Measurements from ENCODE around the gene MT4.

MT4 gene

GRCh38 chr16:56610017-56610608, 45.2 kb downstream of the MT4 start:
- H3K4me1 ChIP-seq (ENCODE audit: control insufficient read depth, insufficient read depth, low read length) = peaks cover 52% of the 10 kb centered on the region
- H3K36me3 ChIP-seq (ENCODE audit: control insufficient read depth in 2 of 2, insufficient read depth in 2 of 2, low read length in 2 of 2) = no peaks in the 10 kb centered on the region
- H3K27ac ChIP-seq (ENCODE audit: low read length) = peak overlapping the region; percentile 94
- peak overlapping the region; percentile 56 to 80 for H3K9ac ChIP-seq (ENCODE audit: low read length in 2 of 2)
- peak overlapping the region; percentile 84 to 88 for H3K4me3 ChIP-seq (ENCODE audit: low read length in 2 of 2)
- no peaks in the 10 kb centered on the region for H3K9me3 ChIP-seq (ENCODE audit: control insufficient read depth in 2 of 2, low read length in 2 of 2)
- H3K27me3 ChIP-seq (ENCODE audit: control insufficient read depth in 1 of 2, insufficient read depth in 2 of 2, low read length in 2 of 2) = no peaks in the 10 kb centered on the region

GRCh38 chr16:56610609-56611111, 45.8 kb downstream of the MT4 start:
- peak overlapping the region in 1 of 2 donors; percentile 55 for H3K9ac ChIP-seq (ENCODE audit: low read length in 2 of 2)
- H3K36me3 ChIP-seq (ENCODE audit: control insufficient read depth in 2 of 2, insufficient read depth in 2 of 2, low read length in 2 of 2) = no peaks in the 10 kb centered on the region
- peak overlapping the region in 1 of 2 donors; percentile 88 for H3K4me3 ChIP-seq (ENCODE audit: low read length in 2 of 2)
- no peaks in the 10 kb centered on the region for H3K27me3 ChIP-seq (ENCODE audit: control insufficient read depth in 1 of 2, insufficient read depth in 2 of 2, low read length in 2 of 2)
- H3K9me3 ChIP-seq (ENCODE audit: control insufficient read depth in 2 of 2, low read length in 2 of 2) = no peaks in the 10 kb centered on the region
- H3K27ac ChIP-seq (ENCODE audit: low read length) = peak overlapping the region; percentile 94
- H3K4me1 ChIP-seq (ENCODE audit: control insufficient read depth, insufficient read depth, low read length) = peaks cover 52% of the 10 kb centered on the region

- peaks cover 47% of the 10 kb centered on the region for H3K4me1 ChIP-seq (ENCODE audit: control insufficient read depth, insufficient read depth, low read length)
- no peaks in the 10 kb centered on the region for H3K27me3 ChIP-seq (ENCODE audit: control insufficient read depth in 1 of 2, insufficient read depth in 2 of 2, low read length in 2 of 2)
- H3K4me3 ChIP-seq (ENCODE audit: low read length in 2 of 2) = peak overlapping the region in 1 of 2 donors; percentile 29
- peak overlapping the region; percentile 94 for H3K27ac ChIP-seq (ENCODE audit: low read length)
- H3K36me3 ChIP-seq (ENCODE audit: control insufficient read depth in 2 of 2, insufficient read depth in 2 of 2, low read length in 2 of 2) = no peaks in the 10 kb centered on the region
- H3K9ac ChIP-seq (ENCODE audit: low read length in 2 of 2) = no peak overlapping the region
- no peaks in the 10 kb centered on the region for H3K9me3 ChIP-seq (ENCODE audit: control insufficient read depth in 2 of 2, low read length in 2 of 2)
Observed at GRCh38 chr16:56611281-56611833, 46.5 kb downstream of the MT4 start.

- no peaks in the 10 kb centered on the region for H3K27me3 ChIP-seq (ENCODE audit: control insufficient read depth in 1 of 2, insufficient read depth in 2 of 2, low read length in 2 of 2)
- H3K36me3 ChIP-seq (ENCODE audit: control insufficient read depth in 2 of 2, insufficient read depth in 2 of 2, low read length in 2 of 2) = no peaks in the 10 kb centered on the region
- H3K4me3 ChIP-seq (ENCODE audit: low read length in 2 of 2) = no peak overlapping the region
- peaks cover 48% of the 10 kb centered on the region for H3K4me1 ChIP-seq (ENCODE audit: control insufficient read depth, insufficient read depth, low read length)
- no peak overlapping the region for H3K27ac ChIP-seq (ENCODE audit: low read length)
- H3K9me3 ChIP-seq (ENCODE audit: control insufficient read depth in 2 of 2, low read length in 2 of 2) = no peaks in the 10 kb centered on the region
- no peak overlapping the region for H3K9ac ChIP-seq (ENCODE audit: low read length in 2 of 2)
Observed at GRCh38 chr16:56613706-56614105, 48.8 kb downstream of the MT4 start.

GRCh38 chr16:56614549-56614991, 49.7 kb downstream of the MT4 start:
- Histone ChIP-seq H3K27me3 (ENCODE audit: control insufficient read depth in 1 of 2, insufficient read depth in 2 of 2, low read length in 2 of 2) (no peaks in the 10 kb centered on the region), H3K9me3 (ENCODE audit: control insufficient read depth in 2 of 2, low read length in 2 of 2) (no peaks in the 10 kb centered on the region), H3K4me1 (ENCODE audit: control insufficient read depth, insufficient read depth, low read length) (peaks cover 42% of the 10 kb centered on the region), H3K27ac (ENCODE audit: low read length) (no peak overlapping the region), H3K36me3 (ENCODE audit: control insufficient read depth in 2 of 2, insufficient read depth in 2 of 2, low read length in 2 of 2) (no peaks in the 10 kb centered on the region), H3K4me3 (ENCODE audit: low read length in 2 of 2) (no peak overlapping the region), H3K9ac (ENCODE audit: low read length in 2 of 2) (no peak overlapping the region)

- no peak overlapping the region for H3K4me3 ChIP-seq (ENCODE audit: low read length in 2 of 2)
- H3K36me3 ChIP-seq (ENCODE audit: control insufficient read depth in 2 of 2, insufficient read depth in 2 of 2, low read length in 2 of 2) = no peaks in the 10 kb centered on the region
- no peaks in the 10 kb centered on the region for H3K27me3 ChIP-seq (ENCODE audit: control insufficient read depth in 1 of 2, insufficient read depth in 2 of 2, low read length in 2 of 2)
- H3K9ac ChIP-seq (ENCODE audit: low read length in 2 of 2) = no peak overlapping the region
- H3K4me1 ChIP-seq (ENCODE audit: control insufficient read depth, insufficient read depth, low read length) = peaks cover 35% of the 10 kb centered on the region
- no peaks in the 10 kb centered on the region for H3K9me3 ChIP-seq (ENCODE audit: control insufficient read depth in 2 of 2, low read length in 2 of 2)
- H3K27ac ChIP-seq (ENCODE audit: low read length) = no peak overlapping the region
Observed at GRCh38 chr16:56615353-56615752, 50.5 kb downstream of the MT4 start.

GRCh38 chr16:56616608-56617211, 51.8 kb downstream of the MT4 start:
- no peaks in the 10 kb centered on the region for H3K36me3 ChIP-seq (ENCODE audit: control insufficient read depth in 2 of 2, insufficient read depth in 2 of 2, low read length in 2 of 2)
- H3K27me3 ChIP-seq (ENCODE audit: control insufficient read depth in 1 of 2, insufficient read depth in 2 of 2, low read length in 2 of 2) = no peaks in the 10 kb centered on the region
- H3K4me1 ChIP-seq (ENCODE audit: control insufficient read depth, insufficient read depth, low read length) = peaks cover 22% of the 10 kb centered on the region
- H3K27ac ChIP-seq (ENCODE audit: low read length) = peak overlapping the region; percentile 67
- no peaks in the 10 kb centered on the region for H3K9me3 ChIP-seq (ENCODE audit: control insufficient read depth in 2 of 2, low read length in 2 of 2)
- H3K4me3 ChIP-seq (ENCODE audit: low read length in 2 of 2) = peak overlapping the region; percentile 42 to 75
- peak overlapping the region; percentile 25 to 55 for H3K9ac ChIP-seq (ENCODE audit: low read length in 2 of 2)

- Histone ChIP-seq H3K9me3 (ENCODE audit: control insufficient read depth in 2 of 2, low read length in 2 of 2) (no peaks in the 10 kb centered on the region), H3K36me3 (ENCODE audit: control insufficient read depth in 2 of 2, insufficient read depth in 2 of 2, low read length in 2 of 2) (no peaks in the 10 kb centered on the region), H3K4me1 (ENCODE audit: control insufficient read depth, insufficient read depth, low read length) (peaks cover 21% of the 10 kb centered on the region), H3K9ac (ENCODE audit: low read length in 2 of 2) (peak overlapping the region; percentile 50 to 75), H3K27me3 (ENCODE audit: control insufficient read depth in 1 of 2, insufficient read depth in 2 of 2, low read length in 2 of 2) (no peaks in the 10 kb centered on the region), H3K4me3 (ENCODE audit: low read length in 2 of 2) (peak overlapping the region; percentile 42 to 75), H3K27ac (ENCODE audit: low read length) (peak overlapping the region; percentile 67)
Observed at GRCh38 chr16:56617212-56618085, 52.6 kb downstream of the MT4 start.

- H3K4me1 ChIP-seq (ENCODE audit: control insufficient read depth, insufficient read depth, low read length) = peaks cover 21% of the 10 kb centered on the region
- H3K27me3 ChIP-seq (ENCODE audit: control insufficient read depth in 1 of 2, insufficient read depth in 2 of 2, low read length in 2 of 2) = no peaks in the 10 kb centered on the region
- H3K9me3 ChIP-seq (ENCODE audit: control insufficient read depth in 2 of 2, low read length in 2 of 2) = no peaks in the 10 kb centered on the region
- H3K36me3 ChIP-seq (ENCODE audit: control insufficient read depth in 2 of 2, insufficient read depth in 2 of 2, low read length in 2 of 2) = no peaks in the 10 kb centered on the region
- no peak overlapping the region for H3K9ac ChIP-seq (ENCODE audit: low read length in 2 of 2)
- no peak overlapping the region for H3K27ac ChIP-seq (ENCODE audit: low read length)
- peak overlapping the region in 1 of 2 donors; percentile 75 for H3K4me3 ChIP-seq (ENCODE audit: low read length in 2 of 2)
Observed at GRCh38 chr16:56618138-56618537, 53.3 kb downstream of the MT4 start.

Measured in stomach smooth muscle (tissue), 2 donors.